HG03558 (cell line): ENCODE data around the gene MARCHF2.
"Not testable (repeated sequence)": the region's sequence is repeated elsewhere in the genome, so short reads cannot be mapped to it uniquely, and the experiment has no call there.

Experiments used
- ATAC-seq: cut with Tn5 transposase; IDR thresholded peaks from one replicate; pipeline ENCODE4 v1.9.1; 2021; ENCODE audit warnings: moderate number of reproducible peaks; ENCODE audit not compliant: unreplicated experiment; ENCODE audit errors: extremely low read depth

MARCHF2 gene

GRCh38 chr19:8412783-8413628 is at the start of gene MARCHF2:
Gene MARCHF2 (plus strand): TSS chr19:8413305. CDS start chr19:8421841, 8,536 bp downstream.
- ATAC-seq = peak; percentile 92

GRCh38 chr19:8363803-8364771 is 49.0 kb upstream of the MARCHF2 start, which contains the start of gene ANGPTL4:
Gene ANGPTL4 (plus strand): TSS chr19:8364155. CDS start chr19:8364322, 167 bp downstream.
- no peak for ATAC-seq

GRCh38 chr19:8366121-8366581 is 47.0 kb upstream of the MARCHF2 start:
- ATAC-seq = no peak

- ATAC-seq = no peak
Measured at GRCh38 chr19:8366961-8367326, 46.2 kb upstream of the MARCHF2 start.

GRCh38 chr19:8367327-8368001 is 45.6 kb upstream of the MARCHF2 start:
- ATAC-seq = no peak

DNA sequence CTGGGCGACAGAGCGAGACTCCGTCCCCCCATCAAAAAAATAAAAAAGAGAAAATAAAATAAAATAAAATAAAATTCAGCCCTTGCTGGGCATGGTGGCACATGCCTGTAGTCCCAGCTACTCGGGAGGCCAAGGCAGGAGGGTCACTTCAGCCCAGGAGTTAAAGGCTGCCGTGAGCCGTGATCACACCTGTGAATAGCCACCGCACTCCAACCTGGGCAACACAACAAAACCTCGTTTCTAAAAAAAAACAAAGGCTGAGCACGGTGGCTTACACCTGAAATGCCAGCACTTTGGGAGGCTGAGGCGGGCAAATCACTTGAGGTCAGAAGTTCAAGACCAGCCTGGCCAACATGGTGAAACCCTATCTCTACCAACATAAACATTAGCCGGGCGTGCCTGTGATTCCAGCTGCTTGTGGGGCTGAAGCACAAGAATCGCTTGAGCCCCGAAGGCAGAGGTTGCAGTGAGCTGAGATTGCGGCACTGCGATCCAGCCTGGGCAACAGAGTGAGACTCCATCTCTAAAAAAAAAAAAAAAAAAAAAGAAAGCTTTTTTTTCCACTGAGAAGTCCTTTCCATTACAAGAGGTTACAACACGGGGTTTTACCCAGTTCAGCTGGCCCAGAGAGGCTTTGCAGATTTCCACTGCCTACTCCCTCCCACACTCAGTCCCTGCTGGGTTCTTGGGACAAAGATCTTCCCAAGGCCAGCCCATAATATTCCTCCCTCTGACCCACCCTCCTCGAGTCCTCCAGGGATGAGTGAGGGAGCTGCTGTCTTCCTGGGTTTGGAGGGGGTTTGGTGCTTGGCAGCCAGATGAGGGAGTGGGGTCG is 42.7 kb upstream of the MARCHF2 start:
- ATAC-seq = no peak

DNA sequence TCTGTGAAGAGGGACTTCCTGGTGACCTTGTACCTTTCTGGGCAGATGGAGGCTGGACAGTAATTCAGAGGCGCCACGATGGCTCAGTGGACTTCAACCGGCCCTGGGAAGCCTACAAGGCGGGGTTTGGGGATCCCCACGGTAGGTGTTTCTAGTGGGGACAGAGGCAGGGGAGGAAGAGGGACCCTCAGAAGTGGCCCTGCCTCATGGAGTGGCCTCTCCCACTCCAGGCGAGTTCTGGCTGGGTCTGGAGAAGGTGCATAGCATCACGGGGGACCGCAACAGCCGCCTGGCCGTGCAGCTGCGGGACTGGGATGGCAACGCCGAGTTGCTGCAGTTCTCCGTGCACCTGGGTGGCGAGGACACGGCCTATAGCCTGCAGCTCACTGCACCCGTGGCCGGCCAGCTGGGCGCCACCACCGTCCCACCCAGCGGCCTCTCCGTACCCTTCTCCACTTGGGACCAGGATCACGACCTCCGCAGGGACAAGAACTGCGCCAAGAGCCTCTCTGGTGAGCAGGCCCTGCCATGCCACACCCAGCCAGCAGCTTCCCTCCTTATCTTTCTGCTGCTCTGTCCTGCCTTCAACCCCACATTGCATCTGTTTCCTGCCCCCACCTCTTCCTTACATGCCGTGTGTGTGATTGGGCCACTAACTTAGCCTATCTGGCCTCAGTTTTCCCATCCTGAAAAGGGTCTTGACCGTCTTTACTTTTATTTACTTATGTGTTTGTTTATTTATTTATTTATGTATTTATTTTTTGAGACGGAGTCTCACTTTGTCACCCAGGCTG is 41.9 kb upstream of the MARCHF2 start:
- no peak for ATAC-seq

DNA sequence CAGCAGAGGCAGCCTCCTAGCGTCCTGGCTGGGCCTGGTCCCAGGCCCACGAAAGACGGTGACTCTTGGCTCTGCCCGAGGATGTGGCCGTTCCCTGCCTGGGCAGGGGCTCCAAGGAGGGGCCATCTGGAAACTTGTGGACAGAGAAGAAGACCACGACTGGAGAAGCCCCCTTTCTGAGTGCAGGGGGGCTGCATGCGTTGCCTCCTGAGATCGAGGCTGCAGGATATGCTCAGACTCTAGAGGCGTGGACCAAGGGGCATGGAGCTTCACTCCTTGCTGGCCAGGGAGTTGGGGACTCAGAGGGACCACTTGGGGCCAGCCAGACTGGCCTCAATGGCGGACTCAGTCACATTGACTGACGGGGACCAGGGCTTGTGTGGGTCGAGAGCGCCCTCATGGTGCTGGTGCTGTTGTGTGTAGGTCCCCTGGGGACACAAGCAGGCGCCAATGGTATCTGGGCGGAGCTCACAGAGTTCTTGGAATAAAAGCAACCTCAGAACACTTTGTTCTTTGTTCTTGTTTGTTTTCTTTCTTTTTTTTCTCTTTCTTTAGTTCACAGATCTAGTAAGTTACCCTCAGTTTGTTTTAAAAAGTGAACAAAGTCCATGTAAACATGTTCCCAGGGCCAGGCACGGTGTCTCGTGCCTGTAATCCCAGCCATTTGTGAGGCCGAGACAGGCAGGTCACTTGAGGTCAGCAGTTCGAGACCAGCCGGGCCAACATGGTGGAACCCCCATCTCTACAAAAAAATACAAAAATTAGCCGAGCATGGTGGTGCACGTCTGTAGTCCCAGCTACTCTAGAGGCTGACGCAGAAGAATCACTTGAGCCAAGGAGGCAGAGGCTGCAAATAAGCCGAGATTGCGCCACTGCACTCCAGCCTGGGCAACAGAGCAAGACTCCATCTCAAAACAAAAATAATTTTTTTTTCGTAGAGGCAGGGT is 39.0 kb upstream of the MARCHF2 start:
- no peak for ATAC-seq

- not testable (repeated sequence) for ATAC-seq
Measured at GRCh38 chr19:8375766-8376165, 37.3 kb upstream of the MARCHF2 start.

- ATAC-seq = not testable (repeated sequence)
Measured at GRCh38 chr19:8376373-8376974, 36.6 kb upstream of the MARCHF2 start.

- no peak for ATAC-seq
Measured at GRCh38 chr19:8377598-8377997, 35.5 kb upstream of the MARCHF2 start.

GRCh38 chr19:8379156-8379891 is 33.8 kb upstream of the MARCHF2 start:
- ATAC-seq = not testable (repeated sequence)

GRCh38 chr19:8384569-8384968 is 28.5 kb upstream of the MARCHF2 start:
- ATAC-seq = not testable (repeated sequence)

DNA sequence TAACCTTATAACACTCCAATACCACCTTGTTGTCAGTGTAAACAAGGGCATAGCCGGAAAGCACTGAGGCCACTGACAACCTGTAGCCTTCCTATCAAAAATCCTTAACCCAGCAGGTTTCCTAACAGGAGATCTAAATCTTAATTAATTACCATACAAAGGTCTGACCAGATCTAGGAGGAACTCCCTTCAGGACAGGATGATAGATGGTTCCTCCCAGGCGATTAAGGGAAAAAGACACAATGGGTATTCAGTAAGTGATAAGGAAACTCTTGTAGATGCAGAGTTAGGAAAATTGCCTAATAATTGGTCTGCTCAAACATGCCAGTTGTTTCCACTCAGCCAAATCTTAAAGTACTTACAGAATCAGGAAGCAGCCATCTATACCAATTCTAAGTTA is 28.0 kb upstream of the MARCHF2 start:
- not testable (repeated sequence) for ATAC-seq

DNA sequence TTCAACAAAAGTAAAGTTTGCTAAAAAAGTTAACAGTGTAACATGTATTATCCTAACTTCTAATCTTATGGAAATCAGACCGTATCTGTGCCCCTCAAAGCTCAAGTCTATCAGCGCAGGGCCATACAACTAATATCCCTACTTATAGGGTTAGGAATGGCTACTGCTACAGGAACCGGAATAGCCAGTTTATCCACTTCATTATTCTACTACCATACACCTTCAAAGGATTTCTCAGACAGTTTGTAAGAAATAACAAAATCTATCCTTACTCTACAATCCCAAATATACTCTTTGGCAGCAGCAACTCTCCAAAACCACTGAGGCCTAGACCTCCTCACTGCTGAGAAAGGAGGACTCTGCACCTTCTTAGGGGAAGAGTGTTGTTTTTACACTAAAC is 27.5 kb upstream of the MARCHF2 start:
- not testable (repeated sequence) for ATAC-seq

- not testable (repeated sequence) for ATAC-seq
Measured at GRCh38 chr19:8386419-8386818, 26.7 kb upstream of the MARCHF2 start.
